ENCODE data around the gene COMMD9. TPM values are rescaled to one million over a fixed set of nuclear protein-coding genes. Genes with fewer than 3 reads are reported as not detected.

Gene COMMD9
- total RNA-seq, 1 donor from 2014 or later, result 35.8 TPM

- DNase-seq (ENCODE audit: low spot score), result no peak
- Mint-ChIP-seq H3K36me3 (ENCODE audit: low read depth) (no peaks in the 10 kb centered on the region), H3K9me3 (no peaks in the 10 kb centered on the region), H3K27ac (no peak overlapping the region), H3K4me3 (ENCODE audit: low read depth) (no peak overlapping the region), H3K4me1 (ENCODE audit: low read depth) (peaks cover 8% of the 10 kb centered on the region), H3K27me3 (ENCODE audit: low read depth) (no peaks in the 10 kb centered on the region)
- intact Hi-C loops (cut with micrococcal nuclease), result no loop called here
Measured at GRCh38 chr11:36282926-36283325, 6.3 kb downstream of the COMMD9 start.

- no peak overlapping the region for H3K4me3 Mint-ChIP-seq (ENCODE audit: low read depth)
- DNase-seq (ENCODE audit: low spot score), result no peak
- H3K36me3 Mint-ChIP-seq (ENCODE audit: low read depth), result no peaks in the 10 kb centered on the region
- H3K27ac Mint-ChIP-seq, result no peak overlapping the region
- no peaks in the 10 kb centered on the region for H3K9me3 Mint-ChIP-seq
- intact Hi-C loops (cut with micrococcal nuclease), result no loop called here
- peaks cover 4% of the 10 kb centered on the region for H3K4me1 Mint-ChIP-seq (ENCODE audit: low read depth)
- H3K27me3 Mint-ChIP-seq (ENCODE audit: low read depth), result no peaks in the 10 kb centered on the region
Measured at GRCh38 chr11:36281850-36282249, 7.4 kb downstream of the COMMD9 start.

- DNase-seq (ENCODE audit: low spot score), result no peak
- H3K27ac Mint-ChIP-seq, result no peak overlapping the region
- H3K9me3 Mint-ChIP-seq, result no peaks in the 10 kb centered on the region
- no peaks in the 10 kb centered on the region for H3K36me3 Mint-ChIP-seq (ENCODE audit: low read depth)
- no peak overlapping the region for H3K4me3 Mint-ChIP-seq (ENCODE audit: low read depth)
- H3K27me3 Mint-ChIP-seq (ENCODE audit: low read depth), result no peaks in the 10 kb centered on the region
- H3K4me1 Mint-ChIP-seq (ENCODE audit: low read depth), result peaks cover 4% of the 10 kb centered on the region
- intact Hi-C loops (cut with micrococcal nuclease), result no loop called here
Measured at GRCh38 chr11:36280531-36280930, 8.7 kb downstream of the COMMD9 start.

GRCh38 chr11:36278531-36279282 is 10.5 kb downstream of the COMMD9 start:
- Mint-ChIP-seq H3K4me1 (ENCODE audit: low read depth) (no peaks in the 10 kb centered on the region), H3K27me3 (ENCODE audit: low read depth) (no peaks in the 10 kb centered on the region), H3K4me3 (ENCODE audit: low read depth) (no peak overlapping the region), H3K27ac (no peak overlapping the region), H3K9me3 (no peaks in the 10 kb centered on the region), H3K36me3 (ENCODE audit: low read depth) (peaks cover 1% of the 10 kb centered on the region)
- no peak for DNase-seq (ENCODE audit: low spot score)
- intact Hi-C loops (cut with micrococcal nuclease), result no loop called here

GRCh38 chr11:36274414-36274813 is 14.8 kb downstream of the COMMD9 start:
- intact Hi-C loops (cut with micrococcal nuclease), result no loop called here
- DNase-seq (ENCODE audit: low spot score), result no peak
- H3K9me3 Mint-ChIP-seq, result no peaks in the 10 kb centered on the region
- no peaks in the 10 kb centered on the region for H3K27me3 Mint-ChIP-seq (ENCODE audit: low read depth)
- H3K27ac Mint-ChIP-seq, result no peak overlapping the region
- H3K36me3 Mint-ChIP-seq (ENCODE audit: low read depth), result peaks cover 9% of the 10 kb centered on the region
- peaks cover 5% of the 10 kb centered on the region for H3K4me1 Mint-ChIP-seq (ENCODE audit: low read depth)
- no peak overlapping the region for H3K4me3 Mint-ChIP-seq (ENCODE audit: low read depth)

- no peak overlapping the region for H3K27ac Mint-ChIP-seq
- no peaks in the 10 kb centered on the region for H3K9me3 Mint-ChIP-seq
- H3K4me3 Mint-ChIP-seq (ENCODE audit: low read depth), result no peak overlapping the region
- peaks cover 9% of the 10 kb centered on the region for H3K36me3 Mint-ChIP-seq (ENCODE audit: low read depth)
- peaks cover 5% of the 10 kb centered on the region for H3K4me1 Mint-ChIP-seq (ENCODE audit: low read depth)
- no peak for DNase-seq (ENCODE audit: low spot score)
- intact Hi-C loops (cut with micrococcal nuclease), result no loop called here
- H3K27me3 Mint-ChIP-seq (ENCODE audit: low read depth), result no peaks in the 10 kb centered on the region
Measured at GRCh38 chr11:36273110-36273509, 16.1 kb downstream of the COMMD9 start.

GRCh38 chr11:36271794-36272407 is 17.3 kb downstream of the COMMD9 start:
- Mint-ChIP-seq H3K9me3 (no peaks in the 10 kb centered on the region), H3K36me3 (ENCODE audit: low read depth) (peaks cover 9% of the 10 kb centered on the region), H3K4me1 (ENCODE audit: low read depth) (peaks cover 5% of the 10 kb centered on the region), H3K27ac (no peak overlapping the region), H3K27me3 (ENCODE audit: low read depth) (no peaks in the 10 kb centered on the region), H3K4me3 (ENCODE audit: low read depth) (no peak overlapping the region)
- DNase-seq (ENCODE audit: low spot score), result no peak
- intact Hi-C loops (cut with micrococcal nuclease), result no loop called here

- Mint-ChIP-seq H3K9me3 (no peaks in the 10 kb centered on the region), H3K4me3 (ENCODE audit: low read depth) (no peak overlapping the region), H3K27ac (no peak overlapping the region), H3K27me3 (ENCODE audit: low read depth) (no peaks in the 10 kb centered on the region), H3K4me1 (ENCODE audit: low read depth) (peaks cover 5% of the 10 kb centered on the region), H3K36me3 (ENCODE audit: low read depth) (peaks cover 9% of the 10 kb centered on the region)
- DNase-seq (ENCODE audit: low spot score), result no peak
- intact Hi-C loops (cut with micrococcal nuclease), result no loop called here
Measured at GRCh38 chr11:36270701-36271100, 18.5 kb downstream of the COMMD9 start.

GRCh38 chr11:36268337-36268985 is 20.8 kb downstream of the COMMD9 start:
- no peak overlapping the region for H3K27ac Mint-ChIP-seq
- no peak overlapping the region for H3K4me3 Mint-ChIP-seq (ENCODE audit: low read depth)
- no peaks in the 10 kb centered on the region for H3K27me3 Mint-ChIP-seq (ENCODE audit: low read depth)
- peaks cover 5% of the 10 kb centered on the region for H3K4me1 Mint-ChIP-seq (ENCODE audit: low read depth)
- intact Hi-C loops (cut with micrococcal nuclease), result loop anchor here (5.0 kb wide), 2 partner anchors 226 to 446 kb away; no protein-coding TSS in a partner anchor
- DNase-seq (ENCODE audit: low spot score), result no peak
- H3K36me3 Mint-ChIP-seq (ENCODE audit: low read depth), result peaks cover 6% of the 10 kb centered on the region
- no peaks in the 10 kb centered on the region for H3K9me3 Mint-ChIP-seq

GRCh38 chr11:36266767-36267166 is 22.5 kb downstream of the COMMD9 start:
- Mint-ChIP-seq H3K4me3 (ENCODE audit: low read depth) (no peak overlapping the region), H3K27ac (no peak overlapping the region), H3K27me3 (ENCODE audit: low read depth) (no peaks in the 10 kb centered on the region), H3K9me3 (no peaks in the 10 kb centered on the region), H3K36me3 (ENCODE audit: low read depth) (no peaks in the 10 kb centered on the region), H3K4me1 (ENCODE audit: low read depth) (peaks cover 2% of the 10 kb centered on the region)
- intact Hi-C loops (cut with micrococcal nuclease), result loop anchor here (1.0 to 5.0 kb wide), 3 partner anchors 224 to 650 kb away; no protein-coding TSS in a partner anchor
- no peak for DNase-seq (ENCODE audit: low spot score)

- Mint-ChIP-seq H3K27ac (no peak overlapping the region), H3K27me3 (ENCODE audit: low read depth) (no peaks in the 10 kb centered on the region), H3K4me3 (ENCODE audit: low read depth) (no peak overlapping the region), H3K36me3 (ENCODE audit: low read depth) (no peaks in the 10 kb centered on the region), H3K4me1 (ENCODE audit: low read depth) (no peaks in the 10 kb centered on the region), H3K9me3 (no peaks in the 10 kb centered on the region)
- intact Hi-C loops (cut with micrococcal nuclease), result loop anchor here (1.0 to 5.0 kb wide), 3 partner anchors 224 to 650 kb away; no protein-coding TSS in a partner anchor
- DNase-seq (ENCODE audit: low spot score), result peak; percentile 29
Measured at GRCh38 chr11:36265793-36266628, 23.2 kb downstream of the COMMD9 start.

- DNase-seq (ENCODE audit: low spot score), result no peak
- Mint-ChIP-seq H3K9me3 (no peaks in the 10 kb centered on the region), H3K27ac (no peak overlapping the region)
Measured at GRCh38 chr11:36264973-36265344, 24.3 kb downstream of the COMMD9 start.

More at GRCh38 chr11:36264973-36265344, 24.3 kb downstream of the COMMD9 start:
- intact Hi-C loops (cut with micrococcal nuclease), result loop anchor here (5.0 kb wide), 2 partner anchors 223 to 443 kb away; no protein-coding TSS in a partner anchor
- Mint-ChIP-seq H3K27me3 (ENCODE audit: low read depth) (no peaks in the 10 kb centered on the region), H3K4me1 (ENCODE audit: low read depth) (no peaks in the 10 kb centered on the region), H3K4me3 (ENCODE audit: low read depth) (no peak overlapping the region), H3K36me3 (ENCODE audit: low read depth) (no peaks in the 10 kb centered on the region)

Data from activated T-helper 2 cell treated with anti-CD3 and anti-CD28 coated beads, Interferon-gamma antibody, Interleukin-2, Interleukin-4, amounts not matched to agents 10 μg/mL and 5 μg/mL and 100 μg/mL, durations not matched to agents 14 hours and 24 hours and 36 hours (primary cell).